GM12892 (cell line): ENCODE results near the gene CACNA2D3.

Source experiments
- POLR2A ChIP-seq: IDR thresholded peaks from 2 replicates; pipeline ENCODE4 v1.6.1; 2011; ENCODE audit warnings: low read depth, low read length, control low read depth
- POLR2AphosphoS5 ChIP-seq: IDR thresholded peaks from 2 replicates; pipeline ENCODE4 v1.6.1; 2011; ENCODE audit warnings: low read depth, low read length, control low read depth

DNA sequence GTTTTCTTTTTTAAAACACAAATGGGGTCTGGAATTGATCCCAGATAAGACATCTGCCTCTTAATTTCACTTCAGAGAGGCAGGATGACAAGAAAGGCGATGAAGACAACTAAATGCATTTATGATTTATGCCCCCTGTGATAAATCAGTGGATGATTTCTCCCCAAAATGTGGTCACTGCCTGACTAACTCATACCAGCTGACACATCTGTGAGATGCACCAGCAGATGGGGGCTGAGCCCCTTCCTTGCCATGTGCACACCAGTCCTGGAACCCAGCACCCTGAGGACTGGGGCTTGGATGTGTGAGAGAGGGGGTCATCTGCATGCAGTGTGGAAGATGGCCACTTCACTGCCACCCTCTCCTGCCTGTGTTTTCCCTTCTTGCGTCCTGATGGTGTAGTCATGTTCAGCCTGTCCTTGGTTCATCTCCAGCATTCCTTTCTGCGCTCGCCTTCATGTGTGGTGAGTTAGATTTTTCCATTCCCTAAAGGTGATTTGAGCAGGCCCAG is 541.2 kb downstream of the CACNA2D3 start:
- TF ChIP-seq POLR2A = no peak
- no peak for TF ChIP-seq POLR2AphosphoS5
